A673 (cell line): Measurements from ENCODE around the gene SAXO1. TPM values are rescaled to one million over a fixed set of nuclear protein-coding genes. Genes with fewer than 3 reads are reported as not detected.

Experiments
- BruUV-seq: library from RNA; stranded (reverse); fragments of 400-500 nt; replicated peaks from 2 replicates; lab custom pipeline; 2021; lab: Mats Ljungman, UMichigan
- CTCF ChIA-PET: fragments of 300-600 bp; sonication (Branson Sonifier 250); formaldehyde crosslinking; loops from one replicate; lab custom pipeline; 2022; ENCODE audit warnings: antibody characterized with exemption; lab: Charles Lee
- POLR2A ChIA-PET: fragments of 300-600 bp; sonication (Branson Sonifier 250); formaldehyde crosslinking; loops from one replicate; lab custom pipeline; 2022; ENCODE audit warnings: antibody characterized with exemption; ENCODE audit not compliant: low non-redundant PET; lab: Charles Lee
- DNase-seq: peaks from one replicate; pipeline ENCODE4 v3.0.0-alpha.2; 2015; ENCODE audit warnings: low spot score
- H3K27ac ChIP-seq: fragments of 200-600 bp; sonication (generic); 2 replicates; pipeline ENCODE4 v1.5.1; 2016; ENCODE audit warnings: mixed run types, low read depth, mild to moderate bottlenecking, mixed read lengths, antibody characterized with exemption, low read length; ENCODE audit not compliant: poor library complexity, severe bottlenecking
- H3K27me3 ChIP-seq: fragments of 200-600 bp; sonication (generic); replicated peaks from 2 replicates; pipeline ENCODE4 v1.6.1; 2017; ENCODE audit warnings: mixed run types, low read depth, mild to moderate bottlenecking, mixed read lengths, antibody characterized with exemption, low read length; ENCODE audit not compliant: insufficient read depth, poor library complexity
- H3K36me3 ChIP-seq: fragments of 200-600 bp; sonication (generic); 2 replicates; pipeline ENCODE4 v1.6.1; 2016; ENCODE audit warnings: mixed run types, mild to moderate bottlenecking, mixed read lengths, antibody characterized with exemption, low read length; ENCODE audit not compliant: insufficient read depth, poor library complexity, severe bottlenecking
- H3K4me1 ChIP-seq: fragments of 200-600 bp; sonication (generic); 2 replicates; pipeline ENCODE4 v1.6.1; 2017; ENCODE audit warnings: mixed run types, mild to moderate bottlenecking, mixed read lengths, antibody characterized with exemption, low read length; ENCODE audit not compliant: insufficient read depth, poor library complexity, severe bottlenecking
- H3K4me3 ChIP-seq: fragments of 200-600 bp; sonication (generic); 2 replicates; pipeline ENCODE4 v1.5.1; 2016; ENCODE audit warnings: low read depth, mixed run types, mild to moderate bottlenecking, mixed read lengths, low read length; ENCODE audit not compliant: poor library complexity, severe bottlenecking
- H3K9me3 ChIP-seq: fragments of 200-600 bp; sonication (generic); 2 replicates; pipeline ENCODE4 v1.6.1; 2016; ENCODE audit warnings: mixed run types, low read depth, mild to moderate bottlenecking, mixed read lengths, antibody characterized with exemption, low read length; ENCODE audit not compliant: poor library complexity, severe bottlenecking
- CTCF ChIP-seq: fragments of 300-800, 200-600 bp; sonication (generic); conservative IDR thresholded peaks from 2 replicates; pipeline ENCODE4 v1.5.1; 2017; ENCODE audit warnings: low read depth, mild to moderate bottlenecking, antibody characterized with exemption, low read length, moderate library complexity, mixed read lengths
- EZH2 ChIP-seq: fragments of 200-600 bp; sonication (generic); IDR thresholded peaks from 2 replicates; pipeline ENCODE4 v1.6.1; 2017; ENCODE audit warnings: borderline replicate concordance, low read depth, mild to moderate bottlenecking, mixed read lengths, antibody characterized with exemption, low read length; ENCODE audit not compliant: poor library complexity, severe bottlenecking
- intact Hi-C: fragments of 100-400 bp; cut with micrococcal nuclease; formaldehyde crosslinking; loops from one replicate; pipeline ENCODE4 v1.10.0; 2022; ENCODE audit not compliant: unreplicated experiment
- total RNA-seq: library from RNA; stranded (reverse); gene quantifications from 2 replicates; pipeline ENCODE4 v1.2.3, GENCODE V29; 2021

The SAXO1 gene
- total RNA-seq, 1 experiment from 2014 or later: not detected

- H3K4me3 ChIP-seq: no peak overlapping the region
- no TSS peak for BruUV-seq
- intact Hi-C loops: no loop called here
- H3K9me3 ChIP-seq: no peaks in the 10 kb centered on the region
- H3K36me3 ChIP-seq: no peaks in the 10 kb centered on the region
- ChIA-PET POLR2A (no interaction called here), CTCF (no interaction called here)
- H3K4me1 ChIP-seq: no peaks in the 10 kb centered on the region
- no peak for TF ChIP-seq EZH2
- no peaks in the 10 kb centered on the region for H3K27me3 ChIP-seq
- H3K27ac ChIP-seq: no peak overlapping the region
- no peak for DNase-seq
These were observed 54.8 kb downstream of the SAXO1 start for GRCh38 chr9:18978188-18978587.

- TF ChIP-seq CTCF (no peak), EZH2 (no peak)
- BruUV-seq: no TSS peak
- DNase-seq: no peak
- ChIA-PET CTCF (no interaction called here), POLR2A (no interaction called here)
- Histone ChIP-seq H3K27me3 (no peaks in the 10 kb centered on the region), H3K4me1 (no peaks in the 10 kb centered on the region), H3K36me3 (no peaks in the 10 kb centered on the region), H3K27ac (no peak overlapping the region), H3K9me3 (no peaks in the 10 kb centered on the region), H3K4me3 (no peak overlapping the region)
- intact Hi-C loops: no loop called here
These were observed 56.1 kb downstream of the SAXO1 start for GRCh38 chr9:18976709-18977531.

- intact Hi-C loops: no loop called here
- no peak overlapping the region for H3K4me3 ChIP-seq
- no TSS peak for BruUV-seq
- DNase-seq: no peak
- CTCF ChIA-PET: no interaction called here
- H3K9me3 ChIP-seq: no peaks in the 10 kb centered on the region
- H3K4me1 ChIP-seq: no peaks in the 10 kb centered on the region
- no peak overlapping the region for H3K27ac ChIP-seq
- POLR2A ChIA-PET: no interaction called here
- H3K27me3 ChIP-seq: no peaks in the 10 kb centered on the region
- TF ChIP-seq EZH2 (no peak), CTCF (no peak)
- no peaks in the 10 kb centered on the region for H3K36me3 ChIP-seq
These were observed 56.7 kb downstream of the SAXO1 start for GRCh38 chr9:18976221-18976708.

GRCh38 chr9:18973348-18973747 lies 59.7 kb downstream of the SAXO1 start:
- CTCF ChIA-PET: no interaction called here
- Histone ChIP-seq H3K4me1 (no peaks in the 10 kb centered on the region), H3K27me3 (no peaks in the 10 kb centered on the region), H3K9me3 (no peaks in the 10 kb centered on the region), H3K4me3 (no peak overlapping the region), H3K27ac (no peak overlapping the region), H3K36me3 (no peaks in the 10 kb centered on the region)
- intact Hi-C loops: no loop called here
- DNase-seq: no peak
- POLR2A ChIA-PET: no interaction called here
- no peak for TF ChIP-seq CTCF
- no peak for TF ChIP-seq EZH2
- BruUV-seq: no TSS peak
